Measurements from ENCODE around the gene SLC16A1. TPM values are rescaled to one million over a fixed set of nuclear protein-coding genes. Genes with fewer than 3 reads are reported as not detected.

Gene SLC16A1
- total and polyA plus RNA-seq, 10 of the 15 experiments (the other 5 are each of a cell fraction or from before 2014, with no cell fraction given): 39.0 to 106 (median 65.8) TPM

- POLR2A ChIA-PET: interaction anchor here (1.5 to 2.2 kb wide), 3 partner anchors 8 to 26 kb away, joined by 3 to 25 read pairs (median 5); no protein-coding TSS in a partner anchor
- peak overlapping the region; percentile 86 for H3K4me2 ChIP-seq (ENCODE audit: control insufficient read depth, insufficient read depth)
- RAD21 ChIA-PET (ENCODE audit: unreplicated experiment): interaction anchor here (1.7 to 3.2 kb wide), 3 partner anchors 10 to 115 kb away, joined by 6 to 44 read pairs (median 18); partner anchors contain the start of gene LRIG2
- H3K4me3 ChIP-seq: peak overlapping the region; percentile 82
- no TSS peak for BruUV-seq (replicated peaks)
- ATAC-seq: peak; percentile 68
- no peaks in the 10 kb centered on the region for H3K4me1 ChIP-seq (ENCODE audit: control insufficient read depth, insufficient read depth, low read length)
- peak overlapping the region; percentile 94 for H3K9ac ChIP-seq (ENCODE audit: control insufficient read depth, insufficient read depth, low read length)
- intact Hi-C loops (cut with micrococcal nuclease; ENCODE audit: unreplicated experiment) (loop anchor here (2.0 kb wide), 1 partner anchor 240 kb away; no protein-coding TSS in a partner anchor), in situ Hi-C loops (cut with MboI) (loop anchor here (25.0 kb wide), 1 partner anchor 1780 kb away; no protein-coding TSS in a partner anchor)
- peaks cover 0 to 2% of the 10 kb centered on the region in 2 experiments; a peak in 1 of 4 replicates for H3K36me3 ChIP-seq (ENCODE audit: control insufficient read depth in 2 of 2, insufficient read depth in 2 of 2, low read length in 1 of 2)
- SMC1A ChIA-PET (ENCODE audit: uncharacterized antibody, unreplicated experiment): interaction anchor here (0.8 to 2.8 kb wide), 5 partner anchors 9 to 116 kb away, joined by 3 to 8 read pairs (median 4); partner anchors contain the start of gene LRIG2
- WGBS (ENCODE audit: insufficient coverage, insufficient replicate concordance, low lambda C conversion rate, missing lambda C conversion rate): 1% methylated on average over 11 of the region's 11 CpGs
- CTCF ChIA-PET: interaction anchor here (1.5 to 2.4 kb wide), 4 partner anchors 21 to 238 kb away, joined by 3 to 14 read pairs (median 10); partner anchors contain the start of gene LRIG2
- peaks cover 96% of the 10 kb centered on the region for H3K79me2 ChIP-seq (ENCODE audit: control insufficient read depth, insufficient read depth, low read length)
- DNase-seq (ENCODE audit: low read depth, low spot score): peak; percentile 84
- no peaks in the 10 kb centered on the region for H3K27me3 ChIP-seq (replicated peaks in 1 of 2; ENCODE audit: control insufficient read depth in 2 of 2, insufficient read depth in 2 of 2, low read length in 1 of 2)
- H3K9me3 ChIP-seq (replicated peaks; ENCODE audit: control insufficient read depth, insufficient read depth, low read length): no peaks in the 10 kb centered on the region
- FAIRE-seq: peak; percentile 88
- no peaks in the 10 kb centered on the region for H4K20me1 ChIP-seq (ENCODE audit: control insufficient read depth, insufficient read depth)
- peak overlapping the region; percentile 84 for H2AFZ ChIP-seq (ENCODE audit: control insufficient read depth, low read depth, low read length)
- H3K27ac ChIP-seq (ENCODE audit: control insufficient read depth, insufficient read depth): peak overlapping the region; percentile 93
- TF ChIP-seq ATF7 (IDR thresholded peaks at IDR 0.05; ENCODE audit: low read depth) (peak; percentile 71), RUNX3 (IDR thresholded peaks at IDR 0.05; ENCODE audit: low read length) (peak; percentile 74), POU2F2 (IDR thresholded peaks at IDR 0.05; ENCODE audit: borderline replicate concordance, low read depth, low read length) (0 out of 3 replicates have a peak, but pooled peaks have one; percentile 11), ZBTB33 (IDR thresholded peaks at IDR 0.05) (no peak), FOXM1 (IDR thresholded peaks at IDR 0.05; ENCODE audit: low read depth, low read length) (no peak; the same call in 1 of the 2 replicates), HDGF (IDR thresholded peaks at IDR 0.05) (0 out of 2 replicates have a peak, but pooled peaks have one; percentile 14), TCF3 (IDR thresholded peaks at IDR 0.05; ENCODE audit: borderline replicate concordance, insufficient read depth, low read depth, low read length) (0 out of 2 replicates have a peak, but pooled peaks have one; percentile 30), CHD2 (IDR thresholded peaks at IDR 0.05; ENCODE audit: borderline replicate concordance, low read depth, low read length) (peak; percentile 92), EGR1 (IDR thresholded peaks at IDR 0.05; ENCODE audit: borderline replicate concordance in 1 of 2, low read depth in 2 of 2, low read length in 2 of 2) (peak in 1 of 2 experiments; percentile 88; a peak in 2 of 3 replicates), IKZF2 (IDR thresholded peaks at IDR 0.05) (0 out of 4 replicates have a peak, but pooled peaks of 1 of the 2 experiments have one; percentile 0), SP1 (IDR thresholded peaks at IDR 0.05; ENCODE audit: low read depth, low read length) (peak; percentile 59), MTA2 (IDR thresholded peaks at IDR 0.05; ENCODE audit: low read depth) (0 out of 2 replicates have a peak, but pooled peaks have one; percentile 13), EP300 (IDR thresholded peaks at IDR 0.05; ENCODE audit: borderline replicate concordance in 1 of 2, control insufficient read depth in 1 of 2, low read depth in 2 of 2, low read length in 2 of 2) (no peak), HCFC1 (IDR thresholded peaks at IDR 0.05; ENCODE audit: low read length) (0 out of 2 replicates have a peak, but pooled peaks have one; percentile 19), ZNF207 (IDR thresholded peaks at IDR 0.05; ENCODE audit: borderline replicate concordance) (peak; percentile 57; the same call in 1 of the 2 replicates), RELB (IDR thresholded peaks at IDR 0.05; ENCODE audit: low read depth) (peak; percentile 80), NBN (IDR thresholded peaks at IDR 0.05) (peak; percentile 74), NR2F1 (conservative IDR thresholded peaks at IDR 0.05) (no peak; the same call in 1 of the 2 replicates), RAD51 (IDR thresholded peaks at IDR 0.05) (peak; percentile 44; the same call in 1 of the 2 replicates)
Measured at GRCh38 chr1:112957133-112957812, 1.3 kb upstream of the SLC16A1 start.
